ENCODE measurements around the gene SUPT5H. TPM values are rescaled to one million over a fixed set of nuclear protein-coding genes. Genes with fewer than 3 reads are reported as not detected.

SUPT5H gene
- total RNA-seq, 1 donor from 2014 or later, result 142 TPM

- Mint-ChIP-seq H3K27me3 (no peaks in the 10 kb centered on the region), H3K36me3 (peaks cover 27% of the 10 kb centered on the region), H3K4me1 (ENCODE audit: unreplicated experiment) (no peaks in the 10 kb centered on the region), H3K9me3 (no peaks in the 10 kb centered on the region), H3K27ac (no peak overlapping the region), H3K4me3 (no peak overlapping the region)
- no peak for TF ChIP-seq CTCF (conservative IDR thresholded peaks at IDR 0.05)
- no peak for DNase-seq (ENCODE audit: extremely low spot score, unreplicated experiment)
Measured at GRCh38 chr19:39465956-39466747, 20.8 kb downstream of the SUPT5H start.

- H3K36me3 Mint-ChIP-seq, result peaks cover 20% of the 10 kb centered on the region
Measured at GRCh38 chr19:39467941-39468340, 22.6 kb downstream of the SUPT5H start.

DNA sequence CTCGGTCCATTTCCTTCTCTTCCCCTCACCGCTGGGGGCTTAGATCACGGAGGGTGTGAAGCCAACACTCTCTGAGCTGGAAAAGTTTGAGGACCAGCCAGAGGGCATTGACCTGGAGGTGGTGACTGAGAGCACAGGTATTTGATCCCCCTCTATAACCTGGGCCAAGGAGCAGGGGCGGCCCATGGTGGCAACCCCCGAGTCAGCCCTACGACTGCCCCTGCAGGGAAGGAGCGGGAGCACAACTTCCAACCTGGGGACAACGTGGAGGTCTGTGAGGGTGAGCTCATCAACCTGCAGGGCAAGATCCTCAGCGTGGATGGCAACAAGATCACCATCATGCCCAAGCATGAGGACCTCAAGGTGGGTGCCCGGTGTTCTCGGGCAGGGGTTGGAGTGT, 23.7 kb downstream of the SUPT5H start:
- H3K36me3 Mint-ChIP-seq, result peaks cover 20% of the 10 kb centered on the region
- no peaks in the 10 kb centered on the region for H3K27me3 Mint-ChIP-seq
- H3K4me1 Mint-ChIP-seq (ENCODE audit: unreplicated experiment), result no peaks in the 10 kb centered on the region
- no peak for DNase-seq (ENCODE audit: extremely low spot score, unreplicated experiment)
- no peaks in the 10 kb centered on the region for H3K9me3 Mint-ChIP-seq
- H3K27ac Mint-ChIP-seq, result no peak overlapping the region
- TF ChIP-seq CTCF (conservative IDR thresholded peaks at IDR 0.05), result no peak
- no peak overlapping the region for H3K4me3 Mint-ChIP-seq

More at GRCh38 chr19:39467941-39468340, 22.6 kb downstream of the SUPT5H start:
- Mint-ChIP-seq H3K4me1 (ENCODE audit: unreplicated experiment) (no peaks in the 10 kb centered on the region), H3K27ac (no peak overlapping the region), H3K27me3 (no peaks in the 10 kb centered on the region), H3K9me3 (no peaks in the 10 kb centered on the region), H3K4me3 (no peak overlapping the region)
- DNase-seq (ENCODE audit: extremely low spot score, unreplicated experiment), result no peak
- TF ChIP-seq CTCF (conservative IDR thresholded peaks at IDR 0.05), result no peak

DNA sequence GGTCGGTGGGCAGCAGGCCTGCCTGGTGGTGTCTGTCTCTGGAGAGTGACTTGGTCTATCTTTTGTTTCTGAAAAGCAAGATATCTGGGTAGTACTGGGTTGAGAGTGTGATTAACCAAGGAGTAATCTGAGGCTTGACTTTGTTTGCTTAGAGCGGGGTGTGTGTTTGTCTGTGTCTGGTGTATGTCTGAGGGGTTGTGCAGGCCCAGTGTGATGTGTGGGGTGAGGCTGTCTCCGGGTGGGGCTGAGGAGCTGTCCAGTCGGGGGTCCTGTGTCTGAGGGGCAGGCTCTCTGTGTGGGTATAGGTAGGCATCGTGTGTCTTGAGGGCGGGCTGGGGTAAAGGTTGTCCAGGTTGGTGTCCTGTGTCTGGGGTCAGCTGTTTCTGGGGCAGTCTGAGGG, 24.2 kb downstream of the SUPT5H start:
- H3K9me3 Mint-ChIP-seq, result no peaks in the 10 kb centered on the region
- H3K36me3 Mint-ChIP-seq, result peaks cover 22% of the 10 kb centered on the region
- no peak overlapping the region for H3K4me3 Mint-ChIP-seq
- H3K27ac Mint-ChIP-seq, result no peak overlapping the region
- no peaks in the 10 kb centered on the region for H3K4me1 Mint-ChIP-seq (ENCODE audit: unreplicated experiment)
- H3K27me3 Mint-ChIP-seq, result no peaks in the 10 kb centered on the region
- DNase-seq (ENCODE audit: extremely low spot score, unreplicated experiment), result no peak
- no peak for TF ChIP-seq CTCF (conservative IDR thresholded peaks at IDR 0.05)

GRCh38 chr19:39470724-39471339, 25.4 kb downstream of the SUPT5H start:
- no peak overlapping the region for H3K27ac Mint-ChIP-seq
- no peaks in the 10 kb centered on the region for H3K27me3 Mint-ChIP-seq
- no peaks in the 10 kb centered on the region for H3K4me1 Mint-ChIP-seq (ENCODE audit: unreplicated experiment)
- peaks cover 18% of the 10 kb centered on the region for H3K36me3 Mint-ChIP-seq
- DNase-seq (ENCODE audit: extremely low spot score, unreplicated experiment), result no peak
- TF ChIP-seq CTCF (conservative IDR thresholded peaks at IDR 0.05), result no peak
- no peaks in the 10 kb centered on the region for H3K9me3 Mint-ChIP-seq
- H3K4me3 Mint-ChIP-seq, result no peak overlapping the region

Measured in type B pancreatic cell (in vitro differentiated cells).